ENCODE measurements around the gene SAT2.

The SAT2 gene

GRCh38 chr17:7590743-7591142, 36.9 kb downstream of the SAT2 start:
- DNase-seq (ENCODE audit: low read depth): peak; percentile 64

GRCh38 chr17:7589891-7590691, 37.5 kb downstream of the SAT2 start, which contains the start of gene SOX15:
Gene SOX15 (minus strand): TSS chr17:7590094. CDS start chr17:7589676, 418 bp downstream.
- no peak for DNase-seq (ENCODE audit: low read depth)

- peak; percentile 77 for DNase-seq (ENCODE audit: low read depth)
Observed at GRCh38 chr17:7589204-7589868, 38.3 kb downstream of the SAT2 start.

GRCh38 chr17:7588553-7589203, 38.9 kb downstream of the SAT2 start:
- DNase-seq (ENCODE audit: low read depth): no peak

- peak; percentile 94 for DNase-seq (ENCODE audit: low read depth)
Observed at GRCh38 chr17:7587420-7588151, 40.0 kb downstream of the SAT2 start.

- DNase-seq (ENCODE audit: low read depth): no peak
Observed at GRCh38 chr17:7586673-7587419, 40.8 kb downstream of the SAT2 start.

- DNase-seq (ENCODE audit: low read depth): peak; percentile 95
Observed at GRCh38 chr17:7583253-7584109, 44.1 kb downstream of the SAT2 start, which contains the start of gene MPDU1. Gene MPDU1 (plus strand): TSS chr17:7583852. CDS start chr17:7583863, 11 bp downstream.

GRCh38 chr17:7582396-7583252, 45.0 kb downstream of the SAT2 start:
- DNase-seq (ENCODE audit: low read depth): no peak

GRCh38 chr17:7580604-7581575, 46.7 kb downstream of the SAT2 start:
- DNase-seq (ENCODE audit: low read depth): peak; percentile 75

GRCh38 chr17:7579834-7580603, 47.6 kb downstream of the SAT2 start:
- no peak for DNase-seq (ENCODE audit: low read depth)

GRCh38 chr17:7579001-7579833, 48.4 kb downstream of the SAT2 start, which contains the start of gene CD68:
Gene CD68 (plus strand): TSS chr17:7579638. CDS start chr17:7579678, 40 bp downstream.
- peak; percentile 93 for DNase-seq (ENCODE audit: low read depth)

- no peak for DNase-seq (ENCODE audit: low read depth)
Observed at GRCh38 chr17:7577327-7578199, 50.1 kb downstream of the SAT2 start.

- DNase-seq (ENCODE audit: low read depth): no peak
Observed at GRCh38 chr17:7576432-7576937, 51.1 kb downstream of the SAT2 start.
